H1 (cell line): ENCODE measurements around the gene POLR3G. TPM values are rescaled to one million over a fixed set of nuclear protein-coding genes. Genes with fewer than 3 reads are reported as not detected.

Experiments
- CEBPB ChIP-seq: IDR thresholded peaks from 2 replicates; pipeline ENCODE4 v1.6.1; 2012; ENCODE audit warnings: low read depth, low read length
- RXRA ChIP-seq: IDR thresholded peaks from 2 replicates; pipeline ENCODE4 v1.6.1; 2011; ENCODE audit warnings: low read depth, mild to moderate bottlenecking, low read length, moderate library complexity; ENCODE audit not compliant: insufficient read depth
- TAF1 ChIP-seq: IDR thresholded peaks from 2 replicates; pipeline ENCODE4 v1.6.1; 2011; ENCODE audit warnings: mild to moderate bottlenecking, low read depth, low read length
- polyA plus RNA-seq, 7 experiments: library from polyadenylated mRNA; depleted of rRNA in 3 of 7; stranded (reverse) in 5 of 7; unstranded in 2 of 7; fragments of >200 nt in 5 of 7; fragments of 200-250 nt in 2 of 7; gene quantifications; 1 replicate in 5 of 7; 2 replicates in 1 of 7; 4 replicates in 1 of 7; pipeline versions ENCODE4 v1.2.1 to v1.2.3, GENCODE V29; 2011 to 2013; ENCODE audit warnings: missing spikeins in 2 of 7, mixed read lengths in 2 of 7
- total RNA-seq: library from RNA; stranded (reverse); fragmentation: NEBNext Ultra II Directional; extraction: Animal tissue kit (Norgen Biotek cat#: 25700); gene quantifications from 2 replicates; pipeline ENCODE4 v1.2.1, GENCODE V29; 2021

Gene POLR3G
- total and polyA plus RNA-seq, 2 of the 8 experiments (the other 6 are each of a cell fraction or from before 2014, with no cell fraction given) = 119 to 179 TPM

DNA sequence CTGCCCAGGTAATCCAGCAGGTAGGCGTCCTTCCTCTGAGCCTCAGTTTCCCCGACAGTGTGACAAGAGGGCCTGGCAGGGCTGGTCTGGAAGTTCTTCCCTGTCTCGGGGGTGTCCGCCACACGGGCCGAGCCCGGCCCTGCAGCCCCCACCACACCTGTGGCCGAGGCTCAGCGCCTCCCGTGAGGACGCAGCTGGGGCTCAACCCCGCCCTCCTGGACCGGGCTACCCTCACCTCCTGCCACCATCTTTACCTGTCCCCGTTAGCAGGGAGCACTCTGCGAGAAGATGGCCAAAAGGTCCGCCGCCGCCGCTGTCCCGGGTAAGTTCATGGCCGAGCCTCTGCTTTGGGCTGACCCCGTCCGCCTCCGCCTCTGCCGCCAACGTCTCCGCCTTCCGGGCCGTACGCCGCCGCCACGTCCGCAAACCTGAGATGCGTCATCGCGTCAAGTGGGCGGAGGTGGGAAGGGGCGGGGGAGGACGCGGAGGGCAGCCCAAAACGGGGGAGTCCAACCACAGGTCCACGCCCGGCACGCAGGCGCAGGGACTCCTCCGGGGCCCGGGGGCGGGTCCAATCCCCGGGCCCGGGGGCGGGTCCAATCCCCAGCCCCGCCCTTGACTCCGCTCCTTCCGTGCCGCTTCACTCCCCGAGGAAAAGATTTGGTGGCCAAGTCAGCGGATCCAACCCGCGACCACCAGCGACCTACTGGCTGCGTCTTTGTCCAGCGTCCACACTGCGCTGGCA lies 54.7 kb downstream of the POLR3G start, which contains the start of gene LYSMD3 (continued):
- peak; percentile 82 for TF ChIP-seq TAF1
- no peak for TF ChIP-seq RXRA
- TF ChIP-seq CEBPB = no peak
